Stimulated activated naive CD8-positive, alpha-beta T cell treated with anti-CD3 and anti-CD28 coated beads, Interleukin-15, amount 100 ng/mL, for 72 hours (primary cell): ENCODE measurements around the gene PRM3.

Experiments used
- ATAC-seq: fragments of 150-1000 bp; cut with Tn5 transposase; 2 replicates; pipeline ENCODE4 v1.10.0; 2021; ENCODE audit warnings: mild to moderate bottlenecking, moderate library complexity
- DNase-seq, 2 donors: peaks; one replicate each; pipeline ENCODE4 v3.0.0; 2021 to 2022
- H3K27ac Mint-ChIP-seq, 2 donors: one replicate each; pipeline ENCODE4 v1.8.0; 2022; ENCODE audit warnings: mild to moderate bottlenecking in 2 of 2, mixed read lengths in 2 of 2, moderate library complexity in 2 of 2
- H3K27me3 Mint-ChIP-seq: one replicate; pipeline ENCODE4 v1.8.0; 2022; ENCODE audit warnings: mixed read lengths
- H3K4me1 Mint-ChIP-seq: one replicate; pipeline ENCODE4 v1.8.0; 2022; ENCODE audit warnings: mild to moderate bottlenecking, mixed read lengths
- H3K4me3 Mint-ChIP-seq, 2 donors: one replicate each; pipeline ENCODE4 v1.8.0; 2022; ENCODE audit warnings: mild to moderate bottlenecking in 2 of 2, mixed read lengths in 2 of 2, moderate library complexity in 1 of 2
- H3K9me3 Mint-ChIP-seq, 2 donors: one replicate each; pipeline ENCODE4 v1.8.0; 2022; ENCODE audit warnings: mixed read lengths in 2 of 2

Gene PRM3

GRCh38 chr16:11259655-11260595 is 13.5 kb downstream of the PRM3 start:
- peaks cover 12% of the 10 kb centered on the region for H3K27me3 Mint-ChIP-seq
- H3K4me1 Mint-ChIP-seq, result peaks cover 68% of the 10 kb centered on the region
- H3K27ac Mint-ChIP-seq, result peak overlapping the region in 1 of 2 donors; percentile 28
- no peaks in the 10 kb centered on the region for H3K9me3 Mint-ChIP-seq
- H3K4me3 Mint-ChIP-seq, result peak overlapping the region in 1 of 2 donors; percentile 21
- no peak for ATAC-seq
- no peak for DNase-seq

GRCh38 chr16:11258553-11259492 is 14.6 kb downstream of the PRM3 start:
- Mint-ChIP-seq H3K27me3 (peaks cover 12% of the 10 kb centered on the region), H3K4me3 (peak overlapping the region; percentile 61 to 68), H3K27ac (no peak overlapping the region), H3K4me1 (peaks cover 58% of the 10 kb centered on the region), H3K9me3 (no peaks in the 10 kb centered on the region)
- DNase-seq (peak; percentile 32 to 59), ATAC-seq (peak; percentile 6)

- DNase-seq (peak; percentile 50 to 69), ATAC-seq (peak; percentile 10)
- Mint-ChIP-seq H3K9me3 (no peaks in the 10 kb centered on the region), H3K27me3 (peaks cover 12% of the 10 kb centered on the region), H3K27ac (peak overlapping the region; percentile 99), H3K4me3 (peak overlapping the region; percentile 94 to 96), H3K4me1 (peaks cover 55% of the 10 kb centered on the region)
Measured at GRCh38 chr16:11257131-11257938, 16.1 kb downstream of the PRM3 start.

- H3K4me3 Mint-ChIP-seq, result peak overlapping the region; percentile 94 to 96
- ATAC-seq (no peak), DNase-seq (no peak)
- H3K27me3 Mint-ChIP-seq, result peaks cover 12% of the 10 kb centered on the region
- peak overlapping the region; percentile 99 for H3K27ac Mint-ChIP-seq
- no peaks in the 10 kb centered on the region for H3K9me3 Mint-ChIP-seq
- H3K4me1 Mint-ChIP-seq, result peaks cover 55% of the 10 kb centered on the region
Measured at GRCh38 chr16:11256661-11257130, 16.7 kb downstream of the PRM3 start.

GRCh38 chr16:11255737-11256660 is 17.4 kb downstream of the PRM3 start, which contains the start of gene SOCS1:
Gene SOCS1, minus strand, starts transcription at chr16:11256204. Its CDS starts 726 bp downstream, at chr16:11255478.
- peaks cover 12% of the 10 kb centered on the region for H3K27me3 Mint-ChIP-seq
- peaks cover 61% of the 10 kb centered on the region for H3K4me1 Mint-ChIP-seq
- H3K27ac Mint-ChIP-seq, result peak within 1 kb of the TSS; percentile 99
- H3K9me3 Mint-ChIP-seq, result no peaks in the 10 kb centered on the region
- ATAC-seq, result peak; percentile 63
- DNase-seq, result peak; percentile 92 to 96
- H3K4me3 Mint-ChIP-seq, result peak within 1 kb of the TSS; percentile 94 to 99

GRCh38 chr16:11254913-11255736 is 18.3 kb downstream of the PRM3 start:
- peak; percentile 1 for ATAC-seq
- Mint-ChIP-seq H3K27me3 (peaks cover 9% of the 10 kb centered on the region), H3K9me3 (no peaks in the 10 kb centered on the region), H3K4me3 (peak overlapping the region; percentile 92 to 99), H3K4me1 (peaks cover 68% of the 10 kb centered on the region), H3K27ac (peak overlapping the region; percentile 96 to 98)
- DNase-seq, result peak; percentile 73 to 76

- Mint-ChIP-seq H3K4me3 (peak overlapping the region; percentile 92 to 99), H3K27me3 (no peaks in the 10 kb centered on the region), H3K9me3 (no peaks in the 10 kb centered on the region), H3K27ac (peak overlapping the region; percentile 96 to 98), H3K4me1 (peaks cover 66% of the 10 kb centered on the region)
- DNase-seq, result peak in 1 of 2 donors; percentile 30
- ATAC-seq, result no peak
Measured at GRCh38 chr16:11253995-11254912, 19.2 kb downstream of the PRM3 start.

GRCh38 chr16:11253009-11253994 is 20.1 kb downstream of the PRM3 start:
- Mint-ChIP-seq H3K4me1 (peaks cover 62% of the 10 kb centered on the region), H3K4me3 (peak overlapping the region; percentile 92 to 99), H3K27me3 (no peaks in the 10 kb centered on the region), H3K9me3 (no peaks in the 10 kb centered on the region), H3K27ac (peak overlapping the region; percentile 96 to 98)
- DNase-seq, result peak; percentile 79 to 88
- ATAC-seq, result peak; percentile 61

- H3K27ac Mint-ChIP-seq, result peak overlapping the region; percentile 98 to 99
- ATAC-seq (no peak), DNase-seq (peak in 1 of 2 donors; percentile 50)
- H3K4me3 Mint-ChIP-seq, result peak overlapping the region; percentile 92 to 99
- H3K4me1 Mint-ChIP-seq, result peaks cover 62% of the 10 kb centered on the region
- no peaks in the 10 kb centered on the region for H3K27me3 Mint-ChIP-seq
- H3K9me3 Mint-ChIP-seq, result no peaks in the 10 kb centered on the region
Measured at GRCh38 chr16:11252482-11252931, 20.9 kb downstream of the PRM3 start.

- Mint-ChIP-seq H3K27me3 (no peaks in the 10 kb centered on the region), H3K27ac (peak overlapping the region; percentile 92 to 99), H3K4me1 (peaks cover 62% of the 10 kb centered on the region), H3K9me3 (no peaks in the 10 kb centered on the region), H3K4me3 (peak overlapping the region; percentile 92 to 99)
- ATAC-seq (peak; percentile 41), DNase-seq (peak; percentile 71 to 88)
Measured at GRCh38 chr16:11251525-11252481, 21.6 kb downstream of the PRM3 start.
